Measurements from ENCODE around the gene CCDC33.

Gene CCDC33

DNA sequence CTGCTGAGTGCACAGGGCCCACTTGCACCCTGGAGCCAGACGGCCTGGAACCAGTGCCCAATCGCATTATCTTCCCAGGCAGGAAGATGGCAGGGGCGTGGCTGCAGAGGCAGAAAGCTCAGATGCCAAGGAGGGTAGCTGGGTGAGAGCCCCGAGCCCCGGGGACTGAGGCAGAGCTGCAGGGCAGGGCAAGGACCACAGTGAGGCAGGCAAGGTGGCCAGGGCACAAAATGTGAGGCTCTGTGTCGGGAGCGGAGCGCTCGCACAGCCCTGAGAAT lies 1.6 kb upstream of the CCDC33 start:
- no peaks in the 10 kb centered on the region for H3K4me1 ChIP-seq (ENCODE audit: control insufficient read depth in 1 of 2, insufficient read depth in 1 of 2, low read depth in 1 of 2, low read length in 1 of 2)
- no peak overlapping the region for H3K27ac ChIP-seq
- no peaks in the 10 kb centered on the region for H3K9me3 ChIP-seq
- no peaks in the 10 kb centered on the region for H3K36me3 ChIP-seq
- no peak overlapping the region for H3K4me3 ChIP-seq (ENCODE audit: low read depth in 1 of 2, low read length in 1 of 2)
- TF ChIP-seq, protein P1, sequence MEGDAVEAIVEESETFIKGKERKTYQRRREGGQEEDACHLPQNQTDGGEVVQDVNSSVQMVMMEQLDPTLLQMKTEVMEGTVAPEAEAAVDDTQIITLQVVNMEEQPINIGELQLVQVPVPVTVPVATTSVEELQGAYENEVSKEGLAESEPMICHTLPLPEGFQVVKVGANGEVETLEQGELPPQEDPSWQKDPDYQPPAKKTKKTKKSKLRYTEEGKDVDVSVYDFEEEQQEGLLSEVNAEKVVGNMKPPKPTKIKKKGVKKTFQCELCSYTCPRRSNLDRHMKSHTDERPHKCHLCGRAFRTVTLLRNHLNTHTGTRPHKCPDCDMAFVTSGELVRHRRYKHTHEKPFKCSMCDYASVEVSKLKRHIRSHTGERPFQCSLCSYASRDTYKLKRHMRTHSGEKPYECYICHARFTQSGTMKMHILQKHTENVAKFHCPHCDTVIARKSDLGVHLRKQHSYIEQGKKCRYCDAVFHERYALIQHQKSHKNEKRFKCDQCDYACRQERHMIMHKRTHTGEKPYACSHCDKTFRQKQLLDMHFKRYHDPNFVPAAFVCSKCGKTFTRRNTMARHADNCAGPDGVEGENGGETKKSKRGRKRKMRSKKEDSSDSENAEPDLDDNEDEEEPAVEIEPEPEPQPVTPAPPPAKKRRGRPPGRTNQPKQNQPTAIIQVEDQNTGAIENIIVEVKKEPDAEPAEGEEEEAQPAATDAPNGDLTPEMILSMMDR (IDR thresholded peaks at IDR 0.05): no peak
- H3K27me3 ChIP-seq: peaks cover 7% of the 10 kb centered on the region

DNA sequence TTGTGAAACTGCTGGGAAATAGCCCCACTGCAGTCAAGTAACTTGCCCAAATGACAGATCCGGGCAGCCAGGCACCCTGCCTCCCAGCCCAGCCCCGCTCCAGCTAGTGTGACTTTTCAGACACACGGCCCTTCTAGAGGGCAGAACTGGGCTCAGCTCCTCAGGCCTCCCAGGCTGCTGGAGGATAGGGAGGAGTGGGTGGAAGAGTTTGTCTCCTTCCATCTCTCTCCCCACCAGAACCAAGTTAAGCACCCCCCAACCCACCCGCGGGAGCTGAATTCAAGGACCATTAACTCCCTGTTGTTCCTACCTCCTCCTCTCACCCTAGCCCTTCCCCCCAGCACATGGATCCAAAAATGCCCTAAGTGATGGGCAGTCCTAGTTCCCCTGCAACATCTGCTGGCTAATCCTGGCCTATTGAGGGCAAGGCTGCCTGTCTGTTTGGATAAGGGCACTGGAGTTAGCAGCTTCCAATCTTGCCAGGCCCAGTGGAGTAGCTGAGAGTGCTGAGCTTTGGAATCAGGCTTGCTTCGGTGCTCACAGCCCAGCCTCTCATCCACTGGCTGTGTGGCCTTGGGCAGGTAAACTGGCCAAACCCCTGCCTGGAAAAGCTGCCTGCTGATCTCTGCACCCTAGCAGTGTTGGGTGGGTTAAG lies 3.1 kb downstream of the CCDC33 start:
- H3K36me3 ChIP-seq: no peaks in the 10 kb centered on the region
- H3K27ac ChIP-seq: no peak overlapping the region
- TF ChIP-seq, protein P1 (IDR thresholded peaks at IDR 0.05): no peak
- H3K4me1 ChIP-seq (ENCODE audit: control insufficient read depth in 1 of 2, insufficient read depth in 1 of 2, low read depth in 1 of 2, low read length in 1 of 2): no peaks in the 10 kb centered on the region
- no peak overlapping the region for H3K4me3 ChIP-seq (ENCODE audit: low read depth in 1 of 2, low read length in 1 of 2)
- H3K9me3 ChIP-seq: no peaks in the 10 kb centered on the region
- H3K27me3 ChIP-seq: peaks cover 11% of the 10 kb centered on the region

DNA sequence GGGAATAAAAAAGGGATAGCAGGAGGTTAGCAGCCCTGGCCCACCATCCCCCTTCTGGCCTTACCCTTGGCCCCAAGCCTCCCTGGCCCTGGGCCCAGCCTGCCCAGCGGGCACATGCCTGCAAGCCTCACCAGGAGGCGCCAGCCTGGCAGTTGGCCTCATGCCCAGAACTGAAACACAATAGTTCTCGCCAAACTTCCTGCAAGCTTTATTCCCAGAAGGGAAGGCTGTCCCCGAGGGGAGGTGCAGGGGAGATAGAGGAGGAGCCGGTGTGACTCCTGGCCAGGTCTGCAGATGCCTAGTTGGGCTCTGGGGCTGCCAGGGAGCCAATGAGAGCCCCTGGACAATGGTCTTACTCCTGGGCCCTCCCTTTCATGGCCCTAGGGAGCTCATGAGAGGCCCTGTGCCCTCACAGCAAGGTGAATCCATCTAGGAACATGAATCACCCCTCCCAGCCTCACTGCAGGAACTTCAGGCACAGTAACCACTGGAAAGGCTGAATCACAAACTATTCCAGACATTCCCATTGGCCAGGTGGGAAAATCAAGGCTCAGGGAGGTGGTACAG lies 4.0 kb downstream of the CCDC33 start:
- Histone ChIP-seq H3K9me3 (no peaks in the 10 kb centered on the region), H3K4me3 (ENCODE audit: low read depth in 1 of 2, low read length in 1 of 2) (no peak overlapping the region), H3K4me1 (ENCODE audit: control insufficient read depth in 1 of 2, insufficient read depth in 1 of 2, low read depth in 1 of 2, low read length in 1 of 2) (no peaks in the 10 kb centered on the region), H3K27ac (no peak overlapping the region), H3K36me3 (no peaks in the 10 kb centered on the region), H3K27me3 (peaks cover 20% of the 10 kb centered on the region)
- TF ChIP-seq, protein P1 (IDR thresholded peaks at IDR 0.05): no peak

DNA sequence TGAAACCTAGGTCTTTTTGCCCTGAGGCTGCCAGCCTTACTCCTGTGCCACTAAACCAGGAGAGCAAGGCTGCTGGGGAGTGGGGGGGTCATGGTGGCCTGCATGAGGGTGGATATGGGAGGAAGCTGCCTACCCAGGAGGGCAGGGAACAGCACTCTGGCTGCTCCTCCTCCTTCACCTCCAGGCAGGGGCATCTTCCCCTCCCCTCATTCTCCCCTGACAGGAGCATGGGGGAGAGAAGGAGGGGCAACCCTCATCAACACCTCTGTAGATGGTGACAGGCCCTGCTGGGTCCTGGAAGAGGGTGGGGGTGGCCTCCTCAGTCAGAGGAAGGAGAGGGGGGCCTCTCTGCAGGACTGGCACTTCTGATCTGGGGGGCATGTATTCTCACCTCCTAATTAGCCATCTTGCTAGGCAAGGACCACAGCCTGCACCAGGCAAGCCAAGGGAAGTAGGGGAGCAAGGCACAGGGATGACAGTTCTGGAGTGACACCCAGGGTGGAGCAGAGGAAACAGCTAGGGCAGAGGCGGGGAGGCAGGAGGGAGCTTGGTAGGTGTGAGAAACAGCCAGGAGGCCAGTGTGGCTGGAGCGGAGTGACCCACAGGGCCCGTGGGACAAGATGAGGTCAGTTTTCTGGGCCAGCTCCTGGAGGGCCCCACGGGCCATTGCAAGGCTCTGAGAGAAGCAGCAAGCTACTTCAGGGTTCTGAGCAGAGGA lies 4.9 kb downstream of the CCDC33 start:
- no peaks in the 10 kb centered on the region for H3K9me3 ChIP-seq
- H3K4me3 ChIP-seq (ENCODE audit: low read depth in 1 of 2, low read length in 1 of 2): no peak overlapping the region
- no peak overlapping the region for H3K27ac ChIP-seq
- no peaks in the 10 kb centered on the region for H3K4me1 ChIP-seq (ENCODE audit: control insufficient read depth in 1 of 2, insufficient read depth in 1 of 2, low read depth in 1 of 2, low read length in 1 of 2)
- H3K27me3 ChIP-seq: peaks cover 29% of the 10 kb centered on the region
- no peaks in the 10 kb centered on the region for H3K36me3 ChIP-seq
- TF ChIP-seq, protein P1 (IDR thresholded peaks at IDR 0.05): no peak

DNA sequence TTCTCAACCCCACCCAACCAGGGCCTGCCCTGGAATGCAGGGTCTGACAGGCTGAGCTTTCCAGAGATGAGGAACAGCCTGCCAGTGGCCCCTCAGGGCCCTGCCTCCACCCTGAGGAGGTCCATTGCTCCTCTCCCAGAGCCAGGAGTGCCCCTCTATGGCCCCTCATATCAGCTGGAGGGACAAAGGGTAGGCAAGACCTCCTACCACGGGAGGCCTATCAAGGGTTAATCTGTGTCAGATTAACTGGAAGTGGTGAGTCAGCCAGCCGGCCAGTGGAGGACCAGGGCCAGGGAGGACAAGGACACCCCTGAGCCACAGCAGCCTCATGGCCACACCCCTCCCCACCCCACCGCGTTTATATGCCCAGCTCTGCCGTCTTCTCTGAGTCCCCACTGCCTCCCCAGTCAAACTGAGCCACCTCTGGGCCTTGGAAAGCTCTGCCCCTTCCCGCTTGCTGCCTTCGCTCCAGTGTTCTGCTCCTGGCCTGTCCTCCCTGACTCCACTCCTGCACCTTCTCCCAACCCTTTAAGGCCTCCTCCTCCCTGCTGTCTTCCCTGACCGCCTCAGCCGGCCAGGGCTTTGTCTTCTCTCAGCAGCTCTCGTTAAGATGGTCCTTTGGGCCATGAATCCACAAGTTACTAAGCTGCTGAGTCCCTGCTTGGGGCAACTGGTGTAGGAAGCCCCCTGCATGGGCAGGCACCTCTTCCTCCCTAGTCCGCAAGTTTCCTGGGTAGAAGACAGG lies 6.5 kb downstream of the CCDC33 start:
- Histone ChIP-seq H3K4me3 (ENCODE audit: low read depth in 1 of 2, low read length in 1 of 2) (no peak overlapping the region), H3K27ac (no peak overlapping the region), H3K9me3 (no peaks in the 10 kb centered on the region), H3K27me3 (peaks cover 42% of the 10 kb centered on the region), H3K36me3 (no peaks in the 10 kb centered on the region), H3K4me1 (ENCODE audit: control insufficient read depth in 1 of 2, insufficient read depth in 1 of 2, low read depth in 1 of 2, low read length in 1 of 2) (no peaks in the 10 kb centered on the region)
- TF ChIP-seq, protein P1 (IDR thresholded peaks at IDR 0.05): no peak

Data from neutrophil (primary cell).